IMR-90 (cell line): Measurements from ENCODE around the gene PPP1R12B. TPM values are rescaled to one million over a fixed set of nuclear protein-coding genes. Genes with fewer than 3 reads are reported as not detected.
"Not testable (repeated sequence)": the region's sequence is repeated elsewhere in the genome, so short reads cannot be mapped to it uniquely, and the experiment has no call there.

Experiments used
- ATAC-seq: fragments of 200-7000 bp; cut with Tn5 transposase; 2 replicates; pipeline ENCODE4 v1.9.1; 2020; ENCODE audit warnings: low read depth, mild to moderate bottlenecking, moderate library complexity
- BruUV-seq: library from RNA; stranded (reverse); fragments of 400-500 nt; replicated peaks from 2 replicates; lab custom pipeline; 2021; lab: Mats Ljungman, UMichigan
- CTCF ChIA-PET: fragments of 300-600 bp; formaldehyde crosslinking; extraction: SDS; loops from one replicate; lab custom pipeline; 2021; ENCODE audit warnings: antibody characterized with exemption; lab: Yijun Ruan, JAX
- POLR2A ChIA-PET: fragments of 300-600 bp; sonication (Branson Sonifier 250); formaldehyde crosslinking; loops from one replicate; lab custom pipeline; 2022; ENCODE audit warnings: antibody characterized with exemption; ENCODE audit not compliant: unreplicated experiment; lab: Charles Lee
- DNase-seq: peaks from one replicate; pipeline ENCODE4 v3.0.0; 2013
- H2AFZ ChIP-seq: replicated peaks from 2 replicates; pipeline ENCODE3; 2013; ENCODE audit warnings: low read length, mild to moderate bottlenecking; ENCODE audit not compliant: poor library complexity
- H2AK5ac ChIP-seq: 2 replicates; pipeline ENCODE4 v1.6.1; 2013; ENCODE audit warnings: low read depth, low read length, inconsistent platforms
- H2AK9ac ChIP-seq: replicated peaks from 2 replicates; pipeline ENCODE3; 2013; ENCODE audit warnings: mild to moderate bottlenecking, low read depth, low read length, moderate library complexity; ENCODE audit not compliant: poor library complexity
- H2BK120ac ChIP-seq: 2 replicates; pipeline ENCODE4 v1.6.1; 2013; ENCODE audit warnings: low read depth, low read length, inconsistent platforms
- H2BK15ac ChIP-seq: 3 replicates; pipeline ENCODE4 v1.6.1; 2013; ENCODE audit warnings: low read depth, low read length, inconsistent platforms
- H2BK20ac ChIP-seq: 2 replicates; pipeline ENCODE4 v1.6.1; 2013; ENCODE audit warnings: low read depth, mild to moderate bottlenecking, inconsistent platforms, low read length, moderate library complexity
- H2BK5ac ChIP-seq: 2 replicates; pipeline ENCODE4 v1.6.1; 2013; ENCODE audit warnings: mild to moderate bottlenecking, low read depth, low read length, inconsistent platforms; ENCODE audit not compliant: poor library complexity, severe bottlenecking
- H3K14ac ChIP-seq: replicated peaks from 2 replicates; pipeline ENCODE4 v1.6.1; 2013; ENCODE audit warnings: low read depth, low read length, inconsistent platforms
- H3K18ac ChIP-seq: 2 replicates; pipeline ENCODE4 v1.6.1; 2013; ENCODE audit warnings: low read depth, low read length, control low read depth
- H3K23ac ChIP-seq: 2 replicates; pipeline ENCODE4 v1.6.1; 2013; ENCODE audit warnings: low read depth, low read length, inconsistent platforms
- H3K27ac ChIP-seq: 2 replicates; pipeline ENCODE4 v1.5.1; 2013; ENCODE audit warnings: mild to moderate bottlenecking, control low read depth, low read length; ENCODE audit not compliant: insufficient read depth
- H3K27me3 ChIP-seq: 2 replicates; pipeline ENCODE4 v1.6.1; 2013; ENCODE audit warnings: low read length; ENCODE audit not compliant: control insufficient read depth, insufficient read depth
- H3K36me3 ChIP-seq: 2 replicates; pipeline ENCODE4 v1.6.1; 2013; ENCODE audit warnings: low read length, mixed read lengths; ENCODE audit not compliant: control insufficient read depth, insufficient read depth
- H3K4ac ChIP-seq: 2 replicates; pipeline ENCODE4 v1.6.1; 2013; ENCODE audit warnings: low read depth, low read length, inconsistent platforms
- H3K4me1 ChIP-seq: 2 replicates; pipeline ENCODE4 v1.6.1; 2013; ENCODE audit warnings: low read length, mixed read lengths; ENCODE audit not compliant: control insufficient read depth, insufficient read depth
- H3K4me2 ChIP-seq: 2 replicates; pipeline ENCODE4 v1.6.1; 2013; ENCODE audit warnings: low read depth, mild to moderate bottlenecking, control low read depth, low read length, moderate library complexity
- H3K4me3 ChIP-seq: 2 replicates; pipeline ENCODE4 v1.5.1; 2013; ENCODE audit warnings: low read depth, mild to moderate bottlenecking, control low read depth, low read length, moderate library complexity; ENCODE audit not compliant: insufficient read depth
- H3K56ac ChIP-seq: 2 replicates; pipeline ENCODE4 v1.6.1; 2013; ENCODE audit warnings: low read length, inconsistent platforms; ENCODE audit not compliant: insufficient read depth; ENCODE audit errors: extremely low read depth
- H3K79me1 ChIP-seq, 2 experiments: 2 replicates each; pipeline ENCODE4 v1.6.1; 2013; ENCODE audit warnings: low read length in 2 of 2, inconsistent platforms in 1 of 2, low read depth in 1 of 2
- H3K9ac ChIP-seq: 2 replicates; pipeline ENCODE4 v1.6.1; 2013; ENCODE audit warnings: low read depth, low read length, control low read depth
- H3K9me1 ChIP-seq: 2 replicates; pipeline ENCODE4 v1.6.1; 2013; ENCODE audit warnings: low read length, inconsistent platforms; ENCODE audit not compliant: insufficient read depth
- H3K9me3 ChIP-seq: 2 replicates; pipeline ENCODE4 v1.6.1; 2013; ENCODE audit warnings: low read length; ENCODE audit not compliant: control insufficient read depth, insufficient read depth
- H4K20me1 ChIP-seq: 2 replicates; pipeline ENCODE4 v1.6.1; 2013; ENCODE audit warnings: low read length, inconsistent platforms; ENCODE audit not compliant: insufficient read depth
- H4K5ac ChIP-seq: 2 replicates; pipeline ENCODE4 v1.6.1; 2013; ENCODE audit warnings: mild to moderate bottlenecking, low read depth, low read length, control low read depth
- H4K8ac ChIP-seq, 2 experiments: 2 replicates each; pipeline ENCODE4 v1.6.1; 2013; ENCODE audit warnings: low read depth in 2 of 2, low read length in 2 of 2, control low read depth in 1 of 2, inconsistent platforms in 1 of 2
- H4K91ac ChIP-seq: 2 replicates; pipeline ENCODE4 v1.6.1; 2013; ENCODE audit warnings: low read depth, low read length, inconsistent platforms; ENCODE audit not compliant: insufficient read depth
- WGBS, 2 experiments: methylation state at CpG; one replicate each; pipeline versions ENCODE4 v1.1.5 to v1.1.7; 2013; ENCODE audit warnings: missing lambda C conversion rate in 2 of 2; ENCODE audit not compliant: insufficient read length in 1 of 2; ENCODE audit errors: extremely low coverage in 2 of 2; 5-methylcytosine and 5-hydroxymethylcytosine counted together
- dilution Hi-C: fragments of 300-500 bp; cut with HindIII; formaldehyde crosslinking; loops from one replicate; pipeline ENCODE4 v1.14.3; 2018; ENCODE audit warnings: low sequenced_read_pairs; ENCODE audit not compliant: unreplicated experiment
- in situ Hi-C: fragments of 300-500 bp; cut with MboI; formaldehyde crosslinking; loops from 3 replicates; pipeline ENCODE4 v1.14.3; 2019; ENCODE audit warnings: low sequenced_read_pairs, inconsistent platforms, mixed read lengths
- intact Hi-C: fragments of 100-400 bp; cut with micrococcal nuclease; formaldehyde crosslinking; loops from 2 replicates; pipeline ENCODE4 v1.10.0; 2022
- polyA plus RNA-seq, 3 experiments: library from polyadenylated mRNA; depleted of rRNA; stranded (reverse); fragments of >200 nt; gene quantifications; 2 replicates each; pipeline ENCODE4 v1.2.3, GENCODE V29; 2012; ENCODE audit warnings: low replicate concordance in 1 of 3
- total RNA-seq: library from RNA; depleted of rRNA; stranded (reverse); fragments of >200 nt; gene quantifications from 2 replicates; pipeline ENCODE4 v1.2.3, GENCODE V29; 2012

The PPP1R12B gene
- total and polyA plus RNA-seq, 2 of the 4 experiments (the other 2 are of a cell fraction), result 8.5 to 12.0 TPM

- H3K27me3 ChIP-seq, H3K27ac ChIP-seq, H3K23ac ChIP-seq, H2AK5ac ChIP-seq, DNase-seq, H3K79me1 ChIP-seq, in situ Hi-C loops, POLR2A ChIA-PET, H4K91ac ChIP-seq, H4K8ac ChIP-seq, H2BK120ac ChIP-seq, H3K18ac ChIP-seq, H3K9ac ChIP-seq, H2BK20ac ChIP-seq, H3K4me2 ChIP-seq, ATAC-seq, H3K9me1 ChIP-seq, H3K4ac ChIP-seq, H4K20me1 ChIP-seq, H4K5ac ChIP-seq, H2BK5ac ChIP-seq, H2AFZ ChIP-seq, H3K14ac ChIP-seq, H3K9me3 ChIP-seq, dilution Hi-C loops, H2BK15ac ChIP-seq, H3K4me1 ChIP-seq, CTCF ChIA-PET, H2AK9ac ChIP-seq, BruUV-seq, H3K36me3 ChIP-seq, intact Hi-C loops, H3K56ac ChIP-seq, H3K4me3 ChIP-seq: not testable (repeated sequence)
- no CpG with 5 or more reads among the region's 1 CpG for WGBS, 2 experiments
Observed at GRCh38 chr1:202521484-202521883, 173.0 kb downstream of the PPP1R12B start.
